T-helper 9 cell (primary cell): ENCODE measurements around the gene SLC30A5.

ENCODE experiments used
- DNase-seq: peaks from one replicate; pipeline ENCODE4 v3.0.0-alpha.2; 2020

The SLC30A5 gene

DNA sequence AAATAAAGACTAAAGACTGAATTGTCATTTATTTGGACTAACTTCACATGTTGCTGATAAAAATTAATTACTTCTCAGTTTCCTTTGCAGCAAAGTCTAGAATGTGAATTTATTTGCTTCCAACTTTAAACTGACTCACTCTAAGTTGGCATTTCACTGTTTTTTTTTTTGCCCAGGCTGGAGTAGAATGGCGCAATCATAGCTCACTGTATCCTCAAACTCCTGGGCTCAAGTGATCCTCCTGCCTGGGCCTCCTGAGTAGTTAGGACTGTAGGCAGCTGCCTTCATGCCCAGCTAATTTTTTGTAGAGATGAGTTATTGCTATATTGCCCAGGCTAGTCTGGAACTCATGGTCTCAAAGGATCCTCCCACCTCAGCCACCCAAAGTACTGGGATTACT lies 76.7 kb downstream of the SLC30A5 start:
- no peak for DNase-seq

DNA sequence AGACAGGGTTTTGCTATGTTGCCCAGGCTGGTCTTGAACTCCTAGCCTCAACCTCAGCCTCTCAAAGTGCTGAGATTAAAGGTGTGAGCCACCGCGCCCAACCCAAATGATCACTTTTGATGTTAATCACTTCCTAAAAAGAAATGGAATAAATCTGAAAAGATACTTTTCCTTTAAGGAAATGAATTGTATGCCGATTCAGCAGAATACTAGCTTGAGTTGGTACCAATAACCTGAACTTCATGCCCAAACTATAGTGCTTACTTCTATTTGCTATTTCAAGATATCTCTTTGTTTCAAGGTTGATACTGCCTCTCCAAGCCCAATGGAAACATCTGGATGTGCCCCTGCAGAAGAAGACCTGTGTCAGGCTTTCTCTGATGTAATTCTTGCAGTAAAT lies 77.2 kb downstream of the SLC30A5 start:
- no peak for DNase-seq
